NCI-H2107 treated with DMSO at 0.1 percent for 48 hours (cell line): ENCODE data around the gene SLC27A1.
"Not testable (repeated sequence)": the region's sequence is repeated elsewhere in the genome, so short reads cannot be mapped to it uniquely, and the experiment has no call there.

Experiments used
- DNase-seq: peaks from one replicate; lab custom pipeline; 2025; ENCODE audit not compliant: unreplicated experiment; lab: John Stamatoyannopoulos, UW

The SLC27A1 gene

DNA sequence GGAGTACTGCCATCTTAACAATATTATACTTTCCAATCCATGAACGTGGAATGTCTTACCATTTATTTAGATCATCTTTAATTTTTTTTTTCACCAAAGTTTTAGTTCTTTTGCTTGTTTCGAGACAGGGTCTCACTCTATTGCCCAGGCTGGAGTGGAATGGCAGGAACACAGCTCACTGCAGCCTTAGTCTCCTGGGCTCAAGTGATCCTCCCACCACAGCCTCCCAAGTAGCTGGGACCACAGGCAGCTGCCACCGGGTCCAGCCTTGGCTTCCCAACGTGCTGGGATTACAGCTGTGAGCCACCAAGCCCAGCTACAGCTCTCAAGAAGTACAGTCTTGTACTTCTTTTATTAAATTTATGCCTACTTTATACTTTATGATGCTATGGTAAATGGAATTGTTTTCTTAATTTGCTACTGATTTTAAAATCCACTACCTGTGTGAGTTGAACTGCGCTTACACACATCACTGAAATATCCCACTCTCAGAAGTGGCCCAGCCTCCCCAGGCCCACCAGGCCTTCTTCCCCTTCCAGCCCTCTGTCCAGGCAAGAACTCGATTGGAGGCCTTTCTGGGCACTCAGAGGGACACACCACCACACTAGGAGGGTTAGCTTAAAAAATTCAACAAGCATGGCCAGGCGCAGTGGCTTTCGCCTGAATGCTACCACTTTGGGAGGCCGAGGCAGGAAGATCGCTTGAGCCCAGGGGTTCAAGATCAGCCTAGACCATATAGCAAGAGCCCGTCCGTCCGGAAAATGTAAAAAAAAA, 40.1 kb downstream of the SLC27A1 start:
- no peak for DNase-seq

DNA sequence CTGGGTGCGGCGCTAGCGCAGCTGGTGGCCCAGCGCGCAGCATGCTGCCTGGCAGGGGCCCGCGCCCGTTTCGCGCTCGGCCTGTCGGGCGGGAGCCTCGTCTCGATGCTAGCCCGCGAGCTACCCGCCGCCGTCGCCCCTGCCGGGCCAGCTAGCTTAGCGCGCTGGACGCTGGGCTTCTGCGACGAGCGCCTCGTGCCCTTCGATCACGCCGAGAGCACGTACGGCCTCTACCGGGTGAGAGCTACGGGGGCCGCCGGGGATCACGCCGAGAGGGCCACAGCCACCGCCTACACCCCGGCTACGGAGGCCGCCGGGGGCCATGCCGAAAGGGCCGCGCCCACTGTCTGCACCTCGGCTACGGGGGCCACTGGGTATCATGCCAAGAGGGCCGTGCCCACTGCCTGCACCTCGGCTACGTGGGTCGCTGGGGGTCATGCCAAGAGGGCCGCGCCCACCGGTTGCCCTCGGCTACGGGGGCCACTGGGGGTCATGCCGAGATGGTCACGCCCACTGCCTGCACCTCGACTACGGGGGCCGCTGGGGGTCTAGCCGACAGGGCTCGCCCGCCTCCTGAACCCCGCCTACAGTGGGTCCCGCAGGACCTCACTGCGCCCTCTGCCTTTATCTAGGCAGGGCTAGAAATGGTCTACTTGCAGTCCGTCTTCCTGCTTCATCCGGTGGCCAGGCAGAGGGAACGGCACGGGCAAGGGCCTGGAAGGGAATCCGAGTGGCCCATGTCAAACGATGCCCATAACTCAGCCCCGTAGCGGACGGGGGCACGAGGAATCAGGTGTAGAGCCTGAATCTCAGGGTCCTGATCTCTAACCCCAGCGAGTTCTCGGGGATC, 41.6 kb downstream of the SLC27A1 start:
- no peak for DNase-seq

DNA sequence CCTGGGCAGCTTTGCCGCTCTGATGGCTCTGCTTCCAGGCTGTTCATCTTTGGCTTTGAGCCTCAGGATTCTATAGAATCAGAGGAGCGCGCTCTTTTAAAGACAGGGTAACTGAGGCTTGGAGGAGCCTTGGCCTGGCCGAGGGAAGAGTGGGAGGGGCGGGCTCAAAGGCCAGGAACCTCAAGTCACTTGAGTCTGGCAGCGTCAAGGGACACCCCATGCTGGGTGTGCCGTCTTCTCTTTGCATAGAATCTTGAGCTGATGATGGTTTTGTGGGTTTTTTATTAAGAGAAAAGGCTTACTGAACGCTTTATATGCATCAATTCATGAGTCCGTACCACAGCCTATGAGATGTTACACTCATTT, 42.2 kb downstream of the SLC27A1 start:
- no peak for DNase-seq

DNA sequence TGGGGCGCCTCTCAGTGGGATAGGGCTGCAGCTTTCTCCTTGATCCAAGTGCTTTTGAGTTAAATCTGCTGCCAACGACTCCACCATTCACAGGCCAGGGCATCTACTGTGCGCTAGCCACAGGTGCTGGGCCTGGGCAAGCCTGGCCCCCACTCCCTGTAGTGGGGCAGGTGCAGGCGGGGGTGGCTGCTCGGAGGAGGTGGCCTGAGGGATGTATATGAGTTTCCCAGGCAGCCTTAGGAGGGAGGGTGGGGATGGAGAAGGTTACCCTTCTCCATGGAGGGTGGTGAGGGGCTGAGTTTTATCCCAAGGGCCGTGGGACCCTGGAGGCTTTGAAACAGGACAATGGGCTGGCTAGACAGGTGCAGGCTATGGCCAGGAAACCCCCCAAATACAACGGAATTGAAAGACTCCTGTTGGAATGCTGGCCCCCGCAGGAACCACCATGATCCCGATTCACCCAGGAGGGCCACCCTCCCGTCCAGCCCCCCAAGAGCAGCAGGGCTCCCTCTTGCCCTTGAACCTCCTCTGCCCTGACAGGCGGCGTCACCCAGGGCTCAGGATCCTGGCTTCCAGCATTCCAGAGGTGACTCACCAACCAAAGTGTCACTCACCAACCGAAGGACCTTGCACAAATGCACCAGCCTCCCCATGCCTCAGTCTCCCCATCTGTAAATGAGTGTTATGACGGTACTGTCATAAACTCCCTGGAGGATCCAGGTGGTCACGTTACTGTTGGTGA, 45.3 kb downstream of the SLC27A1 start:
- no peak for DNase-seq

DNA sequence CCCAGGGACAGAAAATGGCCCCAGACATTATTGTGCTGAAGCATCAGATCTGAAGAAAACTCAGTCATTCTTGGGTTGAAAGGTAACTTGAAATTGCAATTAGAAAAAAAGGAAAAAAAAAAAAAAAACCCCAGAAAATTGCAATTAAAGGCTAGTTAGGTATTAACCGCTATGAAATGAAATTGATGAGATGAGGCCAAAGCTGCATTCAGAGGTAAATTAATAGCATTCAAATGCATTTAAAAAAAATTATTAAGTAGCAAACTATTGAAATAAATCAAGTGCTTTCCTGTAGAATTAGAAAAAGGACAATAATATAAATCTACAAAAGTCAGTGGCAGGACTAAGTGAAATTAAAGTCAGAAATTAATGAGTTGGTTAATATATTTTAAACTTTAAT, 47.6 kb downstream of the SLC27A1 start:
- no peak for DNase-seq

DNA sequence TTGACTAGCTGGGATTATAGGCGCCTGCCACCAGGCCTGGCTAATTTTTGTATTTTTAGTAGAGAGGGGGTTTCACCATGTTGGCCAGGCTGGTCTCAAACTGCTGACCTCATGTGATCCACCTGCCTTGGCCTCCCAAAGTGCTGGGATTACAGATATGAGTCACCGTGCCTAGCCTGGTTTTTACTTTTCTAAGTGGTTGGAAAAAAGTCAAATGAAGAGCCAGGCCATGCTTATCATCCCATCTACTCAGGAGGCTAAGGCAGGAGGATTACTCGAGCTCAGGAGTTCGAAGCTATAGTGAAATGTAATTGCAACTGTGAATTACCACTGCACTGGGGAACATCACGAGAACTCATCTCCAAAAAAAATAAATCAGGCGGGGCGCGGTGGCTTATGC, 48.3 kb downstream of the SLC27A1 start:
- not testable (repeated sequence) for DNase-seq

DNA sequence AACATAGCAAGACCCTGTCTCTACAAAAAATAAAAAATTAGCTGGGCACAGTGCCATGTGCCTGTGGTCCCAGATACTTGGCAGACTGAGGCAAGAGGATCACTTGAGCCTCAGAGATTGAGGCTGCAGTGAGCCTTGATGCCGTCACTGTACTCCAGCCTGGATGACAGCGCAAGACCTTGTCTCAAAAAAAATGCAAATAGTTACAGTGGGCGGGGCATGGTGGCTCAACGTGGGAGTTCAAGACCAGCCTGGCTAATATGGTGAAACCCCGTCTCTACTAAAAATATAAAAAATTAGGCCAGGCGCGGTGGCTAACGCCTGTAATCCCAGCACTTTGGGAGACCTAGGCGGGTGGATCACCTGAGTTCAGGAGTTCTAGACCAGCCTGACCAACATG, 49.6 kb downstream of the SLC27A1 start:
- no peak for DNase-seq

DNA sequence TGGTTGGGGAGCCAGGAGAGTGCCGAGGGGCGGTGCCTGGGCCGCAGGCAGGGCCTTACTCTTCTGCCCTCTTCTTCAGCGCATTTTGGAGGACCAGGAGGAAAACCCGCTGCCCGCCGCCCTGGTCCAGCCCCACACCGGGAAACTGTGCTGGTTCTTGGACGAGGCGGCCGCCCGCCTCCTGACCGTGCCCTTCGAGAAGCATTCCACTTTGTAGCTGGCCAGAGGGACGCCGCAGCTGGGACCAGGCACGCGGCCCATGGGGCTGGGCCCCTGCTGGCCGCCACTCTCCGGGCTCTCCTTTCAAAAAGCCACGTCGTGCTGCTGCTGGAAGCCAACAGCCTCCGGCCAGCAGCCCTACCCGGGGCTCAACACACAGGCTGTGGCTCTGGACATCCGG, 50.5 kb downstream of the SLC27A1 start:
- DNase-seq: no peak

DNA sequence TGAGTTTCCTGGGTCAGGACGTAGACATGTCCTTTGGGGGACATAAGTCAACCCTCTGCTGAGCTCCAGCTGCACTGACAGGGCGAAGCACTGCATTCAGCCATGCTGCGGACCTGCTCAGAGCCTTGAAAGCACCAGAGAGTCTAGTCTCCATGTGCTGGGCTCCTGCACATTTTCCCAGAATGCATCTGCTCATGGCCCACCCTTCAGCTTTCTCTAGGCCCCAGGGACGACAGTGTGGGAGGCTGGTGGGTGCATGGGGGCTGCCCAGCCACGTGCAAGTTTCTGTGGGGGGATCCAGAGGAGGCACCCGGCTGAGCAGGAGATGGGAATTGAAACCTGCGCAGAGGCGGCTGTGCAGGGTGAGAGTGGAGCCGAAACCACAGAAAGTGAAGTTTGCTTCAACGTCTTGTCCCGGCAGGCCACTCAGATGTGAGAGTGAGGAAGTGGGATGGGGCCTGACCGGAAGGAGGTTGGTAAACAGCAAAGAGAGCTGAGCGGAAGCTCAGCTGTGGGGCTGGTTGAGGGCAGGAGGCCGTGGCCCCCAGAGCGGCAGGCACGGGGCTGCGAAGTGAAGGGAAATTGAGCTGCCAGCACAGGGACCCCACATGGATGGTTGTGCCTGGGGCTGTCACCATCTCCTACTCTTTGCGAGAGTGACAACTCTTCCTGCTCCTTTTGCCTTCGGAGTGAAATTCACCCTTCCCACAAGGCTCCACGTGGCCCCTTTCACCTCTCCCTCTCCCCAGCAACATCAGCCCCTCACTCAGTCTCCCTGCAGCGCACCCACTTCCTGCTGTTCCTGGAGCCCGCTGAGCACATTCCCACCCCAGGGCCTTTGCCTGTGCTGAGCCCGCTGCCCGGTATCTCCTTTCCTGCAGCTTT, 52.9 kb downstream of the SLC27A1 start:
- DNase-seq: no peak

DNA sequence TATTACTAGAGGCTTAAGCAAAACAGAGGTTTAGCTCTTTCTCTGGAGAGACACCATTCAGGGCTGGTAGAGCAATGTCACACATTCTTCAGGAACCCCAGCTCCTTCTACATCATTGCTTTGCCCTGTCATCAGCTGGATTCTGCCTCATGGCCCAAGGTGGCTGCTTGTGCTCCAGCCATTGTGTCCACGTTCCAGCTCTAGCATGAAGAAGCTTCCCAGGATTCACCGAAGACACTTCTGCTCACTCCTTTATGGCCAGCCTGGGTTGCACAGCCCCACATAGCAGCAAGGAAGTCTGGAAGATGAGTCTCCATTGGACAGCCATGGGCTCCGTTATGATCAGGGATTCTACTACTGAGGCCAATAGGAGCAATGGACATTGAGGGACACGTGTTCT, 54.3 kb downstream of the SLC27A1 start:
- no peak for DNase-seq

DNA sequence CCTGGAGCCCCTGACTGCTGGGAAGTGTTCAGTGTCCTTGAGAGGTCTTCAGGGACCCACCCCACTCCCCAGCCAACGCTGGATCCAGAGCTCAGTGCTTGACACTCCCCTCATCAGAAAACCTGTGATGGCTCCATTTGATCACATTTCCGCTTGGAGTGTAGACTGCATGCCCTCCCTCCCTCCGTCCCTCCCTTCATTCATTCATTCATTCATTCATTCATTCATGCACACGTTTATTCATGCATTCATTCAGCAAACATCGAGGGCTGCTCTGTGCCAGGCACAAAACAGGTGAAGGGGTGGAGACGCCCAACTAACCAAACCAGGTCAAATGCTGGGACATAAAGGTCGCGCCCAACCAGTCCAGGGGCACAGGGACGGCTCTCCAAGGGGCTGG, 54.8 kb downstream of the SLC27A1 start:
- no peak for DNase-seq

DNA sequence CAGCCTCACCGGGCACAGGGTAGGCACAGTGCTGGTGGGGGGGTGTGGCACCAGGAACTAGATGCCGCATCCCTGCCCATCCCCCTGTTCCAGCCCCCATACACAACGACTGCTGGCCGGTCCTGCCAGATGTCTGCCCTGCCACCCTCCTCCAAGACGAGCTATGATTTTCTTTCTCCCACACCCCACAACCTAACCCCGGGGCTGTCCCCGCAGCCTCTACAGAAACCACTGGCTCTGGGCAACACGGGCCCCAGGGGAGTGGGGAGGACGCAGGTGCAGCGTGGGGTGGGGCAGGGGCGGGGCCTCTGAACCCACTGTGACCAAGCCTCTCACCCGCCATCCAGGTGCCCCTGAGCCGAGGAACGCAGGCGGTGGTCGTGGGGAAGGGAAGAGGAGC, 56.6 kb downstream of the SLC27A1 start:
- peak; percentile 11 for DNase-seq

DNA sequence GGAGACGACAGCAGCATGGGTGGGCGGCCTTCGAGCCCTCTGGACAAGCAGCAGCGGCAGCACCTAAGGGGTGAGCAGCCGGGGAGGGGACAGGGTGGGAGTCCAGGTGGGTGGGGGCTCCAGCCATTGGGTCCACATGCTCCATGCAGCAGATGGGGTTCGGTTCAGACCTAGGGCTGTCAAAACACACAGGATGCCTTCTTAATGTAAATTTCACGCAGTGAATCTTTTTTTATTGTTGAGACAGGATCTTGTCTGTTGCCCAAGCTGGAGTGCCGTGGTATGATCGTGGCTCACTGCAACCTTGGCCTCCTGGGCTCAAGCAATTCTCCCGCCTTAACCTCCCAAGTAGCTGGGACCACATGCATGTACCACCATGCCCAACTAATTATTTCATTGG, 57.0 kb downstream of the SLC27A1 start:
- DNase-seq: no peak

DNA sequence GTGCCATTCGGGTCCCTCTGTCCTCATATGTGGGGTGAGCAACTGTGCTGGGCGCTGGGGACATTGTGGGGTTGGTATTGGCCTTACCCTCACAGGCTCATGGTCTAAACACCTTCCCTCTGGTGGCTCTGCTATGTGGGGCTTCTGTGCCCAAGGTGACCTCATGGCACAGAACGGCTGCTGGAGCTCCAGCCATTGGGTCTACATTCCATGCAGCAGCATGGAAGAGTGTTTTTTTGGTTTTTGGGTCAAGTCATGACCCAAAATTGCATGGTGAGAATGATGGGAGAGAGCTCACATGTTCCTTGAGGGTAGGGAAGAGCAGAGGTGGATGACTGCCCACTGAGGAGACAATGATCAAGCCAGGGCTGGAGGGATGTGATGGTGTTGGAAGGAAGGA, 58.3 kb downstream of the SLC27A1 start:
- no peak for DNase-seq

DNA sequence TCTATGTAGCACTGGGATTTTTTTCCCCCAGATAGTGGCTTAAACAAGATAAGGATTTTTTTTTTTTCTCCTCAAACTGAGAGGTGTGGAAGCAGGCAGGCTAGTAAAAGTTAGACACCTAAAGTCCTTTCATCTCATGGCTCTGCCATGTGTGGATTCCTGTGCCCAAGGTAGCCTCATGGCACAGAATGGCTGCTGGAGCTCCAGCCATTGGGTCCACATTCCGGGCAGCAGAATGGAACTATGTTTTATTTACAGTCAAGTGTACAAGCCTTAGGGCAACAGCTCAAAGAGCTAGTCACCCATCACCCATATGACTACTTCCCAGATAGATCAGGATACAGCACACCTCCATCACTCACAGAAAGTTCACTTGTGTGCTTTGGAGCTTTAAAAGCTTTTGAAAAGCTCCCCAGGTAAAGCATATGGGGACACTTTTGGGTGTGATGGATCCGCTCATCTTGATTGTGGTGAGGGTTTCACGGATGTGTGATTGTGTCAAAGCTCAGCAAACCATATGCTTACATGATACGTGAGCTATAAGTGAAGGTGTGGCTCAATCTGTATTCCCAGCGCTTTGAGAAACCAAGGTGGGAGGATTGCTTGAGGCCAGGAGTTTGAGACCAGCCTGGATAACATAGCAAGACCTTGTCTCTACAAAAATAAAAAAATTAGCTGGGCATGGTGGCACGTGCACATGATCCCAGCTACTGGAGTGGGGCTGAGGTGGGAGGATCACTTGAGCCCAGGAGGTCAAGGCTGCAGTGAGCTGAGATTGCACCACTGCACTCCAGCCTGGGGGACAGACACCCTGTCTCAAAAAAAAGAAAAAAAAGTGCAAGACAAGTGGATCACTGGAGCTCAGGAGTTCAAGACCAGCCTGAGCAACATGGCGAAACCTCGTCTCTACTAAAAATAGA, 59.2 kb downstream of the SLC27A1 start:
- DNase-seq: no peak

DNA sequence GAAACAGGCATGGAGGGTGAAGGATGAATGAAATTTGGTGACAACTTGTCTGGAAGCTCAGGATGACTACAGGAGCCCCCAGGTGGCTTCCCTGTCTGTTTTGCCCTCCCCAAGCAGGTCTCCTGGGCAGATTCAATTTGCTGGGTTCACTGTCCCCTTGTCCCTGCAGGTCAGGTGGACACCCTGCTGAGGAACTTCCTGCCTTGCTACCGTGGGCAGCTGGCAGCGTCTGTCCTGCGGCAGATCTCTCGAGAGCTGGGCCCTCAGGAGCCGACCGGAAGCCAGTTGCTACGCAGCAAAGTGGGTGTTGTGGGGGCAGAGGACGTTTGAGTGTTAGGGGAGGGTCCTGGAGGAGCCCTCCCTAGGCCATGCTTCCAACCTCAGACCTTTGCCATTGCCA, 60.3 kb downstream of the SLC27A1 start:
- DNase-seq: no peak

DNA sequence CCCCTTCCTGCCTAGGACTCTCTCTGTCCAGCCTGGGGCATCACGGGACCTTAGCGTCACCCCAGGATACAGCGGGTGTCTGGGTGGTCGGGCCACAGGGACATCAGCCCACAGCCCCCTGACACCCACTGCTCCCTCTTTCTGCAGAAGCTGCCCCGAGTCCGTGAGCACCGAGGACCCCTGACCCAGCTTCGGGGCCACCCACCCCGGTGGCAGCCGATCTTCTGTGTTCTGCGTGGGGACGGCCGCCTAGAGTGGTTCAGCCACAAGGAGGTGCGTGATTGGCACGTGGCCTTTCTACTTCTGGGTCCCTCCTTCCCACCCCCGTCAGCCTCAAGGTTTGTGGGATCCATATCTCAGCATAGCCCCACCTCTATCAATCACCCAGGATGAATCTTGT, 61.8 kb downstream of the SLC27A1 start:
- no peak for DNase-seq

DNA sequence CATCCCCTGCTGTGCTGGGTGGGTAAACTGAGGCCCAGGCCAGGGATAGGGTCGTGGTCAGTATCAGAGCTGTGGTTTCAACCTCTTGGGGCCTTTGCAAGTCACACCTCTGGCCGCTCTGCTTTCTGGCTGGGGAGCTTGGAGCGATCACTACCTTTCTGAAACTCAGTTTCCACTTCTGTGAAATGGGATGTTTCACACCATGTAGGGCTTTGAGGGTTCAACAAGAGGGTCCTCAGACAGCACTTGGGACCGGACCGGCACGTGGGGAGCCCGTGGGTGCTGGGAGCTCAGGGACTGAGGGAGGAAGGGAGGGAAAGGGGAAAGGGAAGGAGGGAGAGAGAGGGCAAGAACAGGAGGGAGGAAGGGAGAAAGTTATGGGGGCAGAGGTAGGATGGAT, 62.2 kb downstream of the SLC27A1 start:
- DNase-seq: no peak

DNA sequence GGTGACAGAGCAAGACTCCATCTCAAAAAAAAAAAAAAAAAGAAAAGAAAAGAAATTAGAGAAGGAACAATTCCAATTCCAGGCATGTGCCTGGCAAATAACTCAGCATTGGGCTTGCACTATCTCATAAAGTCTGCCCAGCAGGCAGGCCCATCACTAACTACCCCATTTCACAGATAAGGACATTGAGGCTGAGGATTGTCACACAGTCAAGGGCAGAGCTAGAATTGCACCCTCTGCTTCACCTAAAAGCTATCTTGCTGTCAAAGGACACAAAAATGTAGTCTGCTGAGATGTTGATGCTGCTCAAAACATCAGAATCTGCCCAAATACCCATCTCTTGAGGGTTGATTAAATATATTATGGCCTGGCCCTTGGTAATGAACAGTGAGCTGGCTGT, 64.4 kb downstream of the SLC27A1 start:
- no peak for DNase-seq

DNA sequence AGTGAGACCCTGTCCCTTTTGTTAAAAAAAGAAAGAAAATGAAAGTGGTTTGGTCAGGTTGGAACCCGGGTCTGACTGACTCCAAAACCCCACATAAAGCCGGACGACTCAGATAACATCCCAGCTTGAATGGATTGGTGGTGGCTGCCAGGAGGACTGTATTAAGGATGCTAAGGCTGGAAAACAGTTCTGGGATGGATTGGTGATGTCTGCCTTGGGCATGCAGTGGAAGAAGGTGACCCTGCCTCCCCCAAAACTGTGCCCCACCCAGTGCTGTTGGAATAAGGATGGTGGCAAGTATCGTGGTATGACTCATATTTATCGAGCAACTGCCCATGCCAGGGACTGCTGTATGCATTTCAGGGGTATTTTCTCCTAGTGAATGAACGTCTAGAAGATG, 66.6 kb downstream of the SLC27A1 start:
- DNase-seq: no peak
